ENCODE data around the gene DCLK3.
A peak's percentile ranks its signal among the peaks of the same experiment; 100 is the strongest.

DCLK3 gene

DNA sequence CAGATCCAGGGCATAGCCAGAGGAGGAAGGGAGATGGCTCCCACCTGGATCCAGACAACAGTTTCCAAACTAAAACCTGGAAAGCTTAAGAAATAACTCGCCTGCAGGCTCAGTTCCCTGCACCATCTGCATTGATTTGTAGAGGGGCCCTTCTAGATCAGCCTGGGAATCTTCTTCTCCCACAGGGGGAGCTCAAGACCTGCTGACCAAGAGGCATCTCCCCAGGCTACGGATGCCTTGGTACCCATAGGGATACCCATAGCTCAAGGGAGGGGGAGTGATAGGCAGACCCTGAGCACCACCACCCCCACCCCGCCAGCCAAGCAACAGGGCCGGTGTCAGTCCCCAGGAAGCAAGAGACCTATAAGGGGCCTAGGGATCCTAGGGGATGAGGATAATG is 28.0 kb upstream of the DCLK3 start:
- CTCF ChIA-PET: interaction anchor here (0.6 to 1.2 kb wide), 4 partner anchors 22 to 148 kb away, joined by 3 to 4 read pairs (median 4); no protein-coding TSS in a partner anchor
- DNase-seq (ENCODE audit: extremely low spot score): peak; percentile 30
- TF ChIP-seq ARNT (IDR thresholded peaks at IDR 0.05) (no peak), SP1 (IDR thresholded peaks at IDR 0.05) (no peak), NFRKB (IDR thresholded peaks at IDR 0.05) (no peak), LEF1 (IDR thresholded peaks at IDR 0.05; ENCODE audit: borderline replicate concordance) (no peak), L3MBTL2 (conservative IDR thresholded peaks at IDR 0.05) (no peak), HDGF (IDR thresholded peaks at IDR 0.05; ENCODE audit: borderline replicate concordance) (no peak), CTBP1 (IDR thresholded peaks at IDR 0.05; ENCODE audit: borderline replicate concordance) (no peak), TARDBP (IDR thresholded peaks at IDR 0.05) (no peak), SUZ12 (IDR thresholded peaks at IDR 0.05) (no peak)
- TF ChIP-seq, protein P1, sequence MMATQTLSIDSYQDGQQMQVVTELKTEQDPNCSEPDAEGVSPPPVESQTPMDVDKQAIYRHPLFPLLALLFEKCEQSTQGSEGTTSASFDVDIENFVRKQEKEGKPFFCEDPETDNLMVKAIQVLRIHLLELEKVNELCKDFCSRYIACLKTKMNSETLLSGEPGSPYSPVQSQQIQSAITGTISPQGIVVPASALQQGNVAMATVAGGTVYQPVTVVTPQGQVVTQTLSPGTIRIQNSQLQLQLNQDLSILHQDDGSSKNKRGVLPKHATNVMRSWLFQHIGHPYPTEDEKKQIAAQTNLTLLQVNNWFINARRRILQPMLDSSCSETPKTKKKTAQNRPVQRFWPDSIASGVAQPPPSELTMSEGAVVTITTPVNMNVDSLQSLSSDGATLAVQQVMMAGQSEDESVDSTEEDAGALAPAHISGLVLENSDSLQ (IDR thresholded peaks at IDR 0.05): no peak
- POLR2A ChIA-PET: no interaction called here

DNA sequence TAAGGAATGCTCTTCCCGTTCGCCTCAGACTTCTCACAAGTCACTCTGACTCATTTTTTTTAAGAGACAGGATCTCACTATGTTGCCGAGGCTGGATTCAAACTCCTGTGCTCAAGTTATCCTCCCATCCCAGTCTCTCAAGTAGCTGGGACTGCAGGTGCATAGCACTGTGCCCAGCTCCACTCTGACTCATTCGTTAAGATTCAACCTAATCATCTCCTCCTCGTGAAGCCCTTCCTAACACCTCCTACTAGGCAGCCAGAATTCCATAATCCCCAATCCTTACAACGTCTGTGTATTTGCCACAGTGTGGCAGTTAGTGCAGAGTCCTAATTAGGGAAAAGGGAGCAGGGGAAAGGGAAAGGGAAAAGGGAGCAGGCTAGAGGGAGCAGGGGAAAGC is 26.4 kb upstream of the DCLK3 start:
- TF ChIP-seq LEF1 (IDR thresholded peaks at IDR 0.05; ENCODE audit: borderline replicate concordance): no peak
- no peak for TF ChIP-seq ARNT (IDR thresholded peaks at IDR 0.05)
- no peak for TF ChIP-seq FOXA1 (IDR thresholded peaks at IDR 0.05)
- no peak for TF ChIP-seq ELF4 (IDR thresholded peaks at IDR 0.05)
- no peak for TF ChIP-seq BHLHE40 (IDR thresholded peaks at IDR 0.05; ENCODE audit: borderline replicate concordance)
- no peak for TF ChIP-seq CTBP1 (IDR thresholded peaks at IDR 0.05; ENCODE audit: borderline replicate concordance)
- no peak for TF ChIP-seq L3MBTL2 (conservative IDR thresholded peaks at IDR 0.05)
- no peak for TF ChIP-seq HDGF (IDR thresholded peaks at IDR 0.05; ENCODE audit: borderline replicate concordance)
- TF ChIP-seq ZNF384 (IDR thresholded peaks at IDR 0.05): no peak
- TF ChIP-seq, protein P1 (IDR thresholded peaks at IDR 0.05): no peak
- TF ChIP-seq TARDBP (IDR thresholded peaks at IDR 0.05): no peak
- TF ChIP-seq SP1 (IDR thresholded peaks at IDR 0.05): no peak
- no peak for TF ChIP-seq FOXK2 (IDR thresholded peaks at IDR 0.05)
- no peak for TF ChIP-seq SUZ12 (IDR thresholded peaks at IDR 0.05)
- ChIA-PET CTCF (no interaction called here), POLR2A (no interaction called here)
- DNase-seq (ENCODE audit: extremely low spot score): no peak

DNA sequence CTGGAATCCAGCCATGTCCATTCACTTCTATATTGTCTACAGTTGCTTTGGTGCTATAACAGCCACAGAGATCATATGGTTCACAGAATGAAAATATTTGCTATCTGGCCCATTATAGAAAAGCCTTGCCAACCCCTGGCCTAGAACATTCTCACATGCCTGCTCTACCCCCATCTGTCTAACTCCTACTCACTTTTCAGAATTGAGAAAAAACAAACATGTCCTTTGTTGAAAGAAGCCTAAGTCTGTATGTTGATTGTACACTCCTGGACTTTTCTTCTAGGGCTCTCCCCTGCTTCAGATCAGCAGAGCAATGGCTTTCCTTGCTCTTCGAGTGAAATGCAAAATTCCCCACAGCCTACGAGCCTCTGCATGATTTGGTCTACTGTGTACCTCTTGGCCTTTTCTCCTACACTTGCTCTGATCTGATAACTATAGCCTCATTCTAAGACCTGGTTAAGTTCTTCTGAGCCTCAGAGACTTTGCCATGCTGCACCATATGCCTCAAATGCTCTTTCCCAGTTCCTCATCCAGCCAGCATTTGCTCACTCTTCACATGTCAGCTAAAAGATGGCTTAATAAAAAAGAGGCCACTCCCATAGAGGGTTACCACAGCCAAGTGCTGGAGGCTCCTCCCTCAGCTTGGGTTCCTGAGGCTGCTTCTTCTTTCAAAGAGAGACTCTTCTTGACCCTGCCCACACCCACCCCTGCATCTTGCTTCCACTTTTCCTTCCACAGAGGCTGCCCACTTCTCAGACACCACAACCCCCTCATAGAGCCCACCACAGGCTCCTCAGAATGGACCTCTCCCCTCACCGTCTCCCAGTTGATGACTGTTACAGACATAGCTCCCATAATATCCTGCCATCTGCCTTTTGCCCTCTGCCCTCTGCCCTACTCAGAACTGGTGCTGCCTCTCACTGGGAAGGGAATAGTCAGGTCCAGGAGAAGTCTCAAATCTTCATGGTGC is 22.9 kb upstream of the DCLK3 start:
- ChIA-PET POLR2A (no interaction called here), CTCF (no interaction called here)
- no peak for DNase-seq (ENCODE audit: extremely low spot score)
- TF ChIP-seq SP1 (IDR thresholded peaks at IDR 0.05) (no peak), CTBP1 (IDR thresholded peaks at IDR 0.05; ENCODE audit: borderline replicate concordance) (no peak), TARDBP (IDR thresholded peaks at IDR 0.05) (no peak), FOXK2 (IDR thresholded peaks at IDR 0.05) (no peak), ARNT (IDR thresholded peaks at IDR 0.05) (no peak), BHLHE40 (IDR thresholded peaks at IDR 0.05; ENCODE audit: borderline replicate concordance) (no peak), HDGF (IDR thresholded peaks at IDR 0.05; ENCODE audit: borderline replicate concordance) (no peak), NFRKB (IDR thresholded peaks at IDR 0.05) (no peak), ELF4 (IDR thresholded peaks at IDR 0.05) (no peak), LEF1 (IDR thresholded peaks at IDR 0.05; ENCODE audit: borderline replicate concordance) (no peak), SUZ12 (IDR thresholded peaks at IDR 0.05) (no peak), L3MBTL2 (conservative IDR thresholded peaks at IDR 0.05) (no peak), FOXA1 (IDR thresholded peaks at IDR 0.05) (no peak), ZNF384 (IDR thresholded peaks at IDR 0.05) (no peak), FOXM1 (IDR thresholded peaks at IDR 0.05; ENCODE audit: borderline replicate concordance) (no peak)
- TF ChIP-seq, protein P1 (IDR thresholded peaks at IDR 0.05): no peak

DNA sequence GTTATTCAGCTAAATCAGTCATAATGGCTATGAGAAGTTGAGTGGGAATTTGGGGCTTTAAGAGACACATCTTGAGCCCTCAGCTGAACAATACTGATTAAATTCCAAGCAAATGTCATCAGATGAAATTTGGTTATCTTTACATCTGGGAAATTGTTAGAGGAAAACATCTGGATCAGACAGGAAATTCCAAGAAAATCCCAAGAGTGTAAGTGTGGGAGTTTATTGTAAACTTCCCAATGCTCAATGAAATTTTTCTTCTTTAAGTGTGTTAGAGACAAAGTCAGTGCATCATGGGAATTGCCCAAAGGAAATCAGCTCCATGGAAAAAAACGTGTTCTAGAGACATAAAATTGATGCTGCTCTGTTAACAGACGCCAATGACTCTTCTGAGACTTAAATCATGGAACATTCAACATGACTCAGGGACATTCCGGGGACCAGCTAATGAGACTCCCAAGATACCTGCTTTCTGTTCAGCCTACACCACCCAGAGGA is 19.8 kb upstream of the DCLK3 start:
- DNase-seq (ENCODE audit: extremely low spot score): no peak
- TF ChIP-seq BHLHE40 (IDR thresholded peaks at IDR 0.05; ENCODE audit: borderline replicate concordance): no peak
- no peak for TF ChIP-seq FOXK2 (IDR thresholded peaks at IDR 0.05)
- no peak for TF ChIP-seq SUZ12 (IDR thresholded peaks at IDR 0.05)
- no peak for TF ChIP-seq TARDBP (IDR thresholded peaks at IDR 0.05)
- TF ChIP-seq ARNT (IDR thresholded peaks at IDR 0.05): no peak
- TF ChIP-seq CTBP1 (IDR thresholded peaks at IDR 0.05; ENCODE audit: borderline replicate concordance): no peak
- no peak for TF ChIP-seq FOXA1 (IDR thresholded peaks at IDR 0.05)
- TF ChIP-seq HDGF (IDR thresholded peaks at IDR 0.05; ENCODE audit: borderline replicate concordance): no peak
- TF ChIP-seq FOXM1 (IDR thresholded peaks at IDR 0.05; ENCODE audit: borderline replicate concordance): no peak
- no peak for TF ChIP-seq NFRKB (IDR thresholded peaks at IDR 0.05)
- TF ChIP-seq L3MBTL2 (conservative IDR thresholded peaks at IDR 0.05): no peak
- no peak for TF ChIP-seq ELF4 (IDR thresholded peaks at IDR 0.05)
- TF ChIP-seq ZNF384 (IDR thresholded peaks at IDR 0.05): no peak
- TF ChIP-seq, protein P1 (IDR thresholded peaks at IDR 0.05): no peak
- no peak for TF ChIP-seq LEF1 (IDR thresholded peaks at IDR 0.05; ENCODE audit: borderline replicate concordance)
- no peak for TF ChIP-seq SP1 (IDR thresholded peaks at IDR 0.05)
- CTCF ChIA-PET: no interaction called here
- POLR2A ChIA-PET: no interaction called here

All from HEK293T (cell line).